Measurements from ENCODE around the gene RGS8.

Gene RGS8

GRCh38 chr1:182714546-182714945, 30.2 kb upstream of the RGS8 start:
- no peak for DNase-seq (ENCODE audit: extremely low spot score)
- no peak for TF ChIP-seq FOXK2 (IDR thresholded peaks at IDR 0.05)
- TF ChIP-seq PKNOX1 (IDR thresholded peaks at IDR 0.05) = no peak
- no peak for TF ChIP-seq SUZ12 (IDR thresholded peaks at IDR 0.05)
- no peak for TF ChIP-seq SP1 (IDR thresholded peaks at IDR 0.05)
- TF ChIP-seq ZNF384 (IDR thresholded peaks at IDR 0.05) = no peak
- ChIA-PET CTCF (no interaction called here), POLR2A (no interaction called here)

GRCh38 chr1:182713939-182714338, 29.6 kb upstream of the RGS8 start:
- ChIA-PET POLR2A (no interaction called here), CTCF (no interaction called here)
- DNase-seq (ENCODE audit: extremely low spot score) = no peak
- TF ChIP-seq FOXA1 (IDR thresholded peaks at IDR 0.05) (no peak), NFRKB (IDR thresholded peaks at IDR 0.05) (no peak), CTBP1 (IDR thresholded peaks at IDR 0.05; ENCODE audit: borderline replicate concordance) (no peak)

GRCh38 chr1:182713492-182713891, 29.1 kb upstream of the RGS8 start:
- TF ChIP-seq ELF4 (IDR thresholded peaks at IDR 0.05) = no peak
- TF ChIP-seq BHLHE40 (IDR thresholded peaks at IDR 0.05; ENCODE audit: borderline replicate concordance) = no peak
- no peak for TF ChIP-seq PKNOX1 (IDR thresholded peaks at IDR 0.05)
- no peak for TF ChIP-seq TARDBP (IDR thresholded peaks at IDR 0.05)
- no peak for TF ChIP-seq FOXA1 (IDR thresholded peaks at IDR 0.05)
- TF ChIP-seq FOXM1 (IDR thresholded peaks at IDR 0.05; ENCODE audit: borderline replicate concordance) = no peak
- no peak for TF ChIP-seq L3MBTL2 (conservative IDR thresholded peaks at IDR 0.05)
- no peak for TF ChIP-seq CTBP1 (IDR thresholded peaks at IDR 0.05; ENCODE audit: borderline replicate concordance)
- no peak for TF ChIP-seq LEF1 (IDR thresholded peaks at IDR 0.05; ENCODE audit: borderline replicate concordance)
- no peak for TF ChIP-seq NFRKB (IDR thresholded peaks at IDR 0.05)
- TF ChIP-seq SP1 (IDR thresholded peaks at IDR 0.05) = no peak
- TF ChIP-seq FOXK2 (IDR thresholded peaks at IDR 0.05) = no peak
- TF ChIP-seq ARNT (IDR thresholded peaks at IDR 0.05) = no peak
- TF ChIP-seq HDGF (IDR thresholded peaks at IDR 0.05; ENCODE audit: borderline replicate concordance) = no peak
- TF ChIP-seq SUZ12 (IDR thresholded peaks at IDR 0.05) = no peak
- no peak for TF ChIP-seq ZNF384 (IDR thresholded peaks at IDR 0.05)
- ChIA-PET POLR2A (no interaction called here), CTCF (no interaction called here)
- no peak for DNase-seq (ENCODE audit: extremely low spot score)

GRCh38 chr1:182709855-182710254, 25.5 kb upstream of the RGS8 start:
- no peak for TF ChIP-seq ARNT (IDR thresholded peaks at IDR 0.05)
- no peak for TF ChIP-seq LEF1 (IDR thresholded peaks at IDR 0.05; ENCODE audit: borderline replicate concordance)
- TF ChIP-seq BHLHE40 (IDR thresholded peaks at IDR 0.05; ENCODE audit: borderline replicate concordance) = no peak
- TF ChIP-seq SUZ12 (IDR thresholded peaks at IDR 0.05) = no peak
- no peak for TF ChIP-seq FOXM1 (IDR thresholded peaks at IDR 0.05; ENCODE audit: borderline replicate concordance)
- TF ChIP-seq NFRKB (IDR thresholded peaks at IDR 0.05) = no peak
- no peak for DNase-seq (ENCODE audit: extremely low spot score)
- ChIA-PET CTCF (no interaction called here), POLR2A (no interaction called here)

GRCh38 chr1:182709225-182709764, 24.9 kb upstream of the RGS8 start:
- DNase-seq (ENCODE audit: extremely low spot score) = no peak
- ChIA-PET POLR2A (no interaction called here), CTCF (no interaction called here)
- TF ChIP-seq TARDBP (IDR thresholded peaks at IDR 0.05) (no peak), ELF4 (IDR thresholded peaks at IDR 0.05) (no peak), HDGF (IDR thresholded peaks at IDR 0.05; ENCODE audit: borderline replicate concordance) (no peak), ARNT (IDR thresholded peaks at IDR 0.05) (no peak), SP1 (IDR thresholded peaks at IDR 0.05) (no peak), LEF1 (IDR thresholded peaks at IDR 0.05; ENCODE audit: borderline replicate concordance) (no peak), FOXK2 (IDR thresholded peaks at IDR 0.05) (no peak), BHLHE40 (IDR thresholded peaks at IDR 0.05; ENCODE audit: borderline replicate concordance) (no peak), NFRKB (IDR thresholded peaks at IDR 0.05) (no peak)

GRCh38 chr1:182707122-182707521, 22.7 kb upstream of the RGS8 start:
- no peak for DNase-seq (ENCODE audit: extremely low spot score)
- POLR2A ChIA-PET = no interaction called here
- TF ChIP-seq CTBP1 (IDR thresholded peaks at IDR 0.05; ENCODE audit: borderline replicate concordance) (no peak), BHLHE40 (IDR thresholded peaks at IDR 0.05; ENCODE audit: borderline replicate concordance) (no peak)
- CTCF ChIA-PET = no interaction called here

GRCh38 chr1:182704677-182705076, 20.3 kb upstream of the RGS8 start:
- POLR2A ChIA-PET = no interaction called here
- DNase-seq (ENCODE audit: extremely low spot score) = no peak
- no peak for TF ChIP-seq HDGF (IDR thresholded peaks at IDR 0.05; ENCODE audit: borderline replicate concordance)
- no peak for TF ChIP-seq FOXK2 (IDR thresholded peaks at IDR 0.05)
- no peak for TF ChIP-seq NFRKB (IDR thresholded peaks at IDR 0.05)
- no peak for TF ChIP-seq LEF1 (IDR thresholded peaks at IDR 0.05; ENCODE audit: borderline replicate concordance)
- TF ChIP-seq PKNOX1 (IDR thresholded peaks at IDR 0.05) = no peak
- no peak for TF ChIP-seq SUZ12 (IDR thresholded peaks at IDR 0.05)
- no peak for TF ChIP-seq CTBP1 (IDR thresholded peaks at IDR 0.05; ENCODE audit: borderline replicate concordance)
- no peak for TF ChIP-seq BHLHE40 (IDR thresholded peaks at IDR 0.05; ENCODE audit: borderline replicate concordance)
- no peak for TF ChIP-seq TARDBP (IDR thresholded peaks at IDR 0.05)
- TF ChIP-seq ARNT (IDR thresholded peaks at IDR 0.05) = no peak
- TF ChIP-seq L3MBTL2 (conservative IDR thresholded peaks at IDR 0.05) = no peak
- no peak for TF ChIP-seq ZNF384 (IDR thresholded peaks at IDR 0.05)
- TF ChIP-seq SP1 (IDR thresholded peaks at IDR 0.05) = no peak
- no peak for TF ChIP-seq ELF4 (IDR thresholded peaks at IDR 0.05)
- no peak for TF ChIP-seq FOXM1 (IDR thresholded peaks at IDR 0.05; ENCODE audit: borderline replicate concordance)
- no peak for TF ChIP-seq FOXA1 (IDR thresholded peaks at IDR 0.05)
- CTCF ChIA-PET = no interaction called here

All from HEK293T (cell line).